Measurements from ENCODE around the gene ACO1.

ACO1 gene

GRCh38 chr9:32419921-32420320 is 35.5 kb downstream of the ACO1 start:
- DNase-seq (ENCODE audit: low read depth in 2 of 2) = no peak

- no peak for DNase-seq (ENCODE audit: low read depth in 2 of 2)
Measured at GRCh38 chr9:32422237-32422806, 37.9 kb downstream of the ACO1 start.

DNA sequence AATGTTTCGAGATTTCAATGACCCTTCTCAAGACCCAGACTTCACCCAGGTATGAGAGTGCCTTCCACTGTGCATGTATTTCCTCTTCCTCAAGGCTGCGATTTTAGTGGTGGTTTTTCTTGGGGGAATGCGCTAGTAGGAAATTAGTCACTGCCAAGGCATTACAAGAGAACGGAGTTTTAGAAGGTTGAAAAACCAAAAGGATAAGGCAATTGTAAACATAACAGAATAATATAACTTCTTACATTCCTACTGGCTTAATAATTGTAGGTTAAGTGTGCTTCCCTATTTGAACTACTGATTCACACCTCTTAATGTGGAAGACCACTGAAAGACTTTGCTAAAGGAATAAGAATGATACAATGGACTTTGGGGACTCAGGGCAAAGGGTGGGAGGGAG is 38.9 kb downstream of the ACO1 start:
- DNase-seq (ENCODE audit: low read depth in 2 of 2) = no peak

GRCh38 chr9:32424616-32425015 is 40.2 kb downstream of the ACO1 start:
- no peak for DNase-seq (ENCODE audit: low read depth in 2 of 2)

DNA sequence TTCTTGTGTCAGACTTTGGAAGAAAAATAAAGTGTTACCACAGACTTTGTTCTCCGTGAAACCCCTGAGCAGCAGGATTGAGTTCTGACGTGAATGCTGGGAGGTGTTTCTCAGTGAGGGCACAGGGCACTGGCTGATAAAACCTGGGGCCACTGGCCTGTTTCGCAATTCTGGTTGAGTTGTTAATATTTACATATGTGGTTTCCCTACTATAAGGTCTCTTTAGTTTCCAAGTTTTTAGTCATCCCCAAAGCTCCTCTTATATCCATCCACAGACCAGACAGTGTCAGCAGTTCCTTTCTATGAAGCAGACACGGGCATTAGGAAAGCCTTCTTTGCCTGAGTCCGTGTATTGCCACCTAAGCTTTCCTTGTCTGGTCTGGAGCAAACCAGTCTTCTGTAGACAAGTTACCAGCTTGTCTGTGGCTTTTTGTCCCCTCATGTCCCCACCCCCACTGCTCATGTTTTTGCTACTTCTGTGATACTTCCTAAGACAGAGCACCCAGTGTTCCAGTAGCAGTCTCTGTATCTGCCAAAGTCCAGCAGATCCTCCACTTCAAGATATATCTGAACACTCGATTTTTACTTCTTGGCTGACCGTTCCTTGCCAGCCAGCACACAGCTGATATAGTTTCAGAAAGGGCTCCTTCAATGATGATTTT is 42.0 kb downstream of the ACO1 start:
- DNase-seq (ENCODE audit: low read depth in 2 of 2) = no peak

GRCh38 chr9:32427111-32427873 is 42.8 kb downstream of the ACO1 start:
- DNase-seq (ENCODE audit: low read depth in 2 of 2) = no peak

DNA sequence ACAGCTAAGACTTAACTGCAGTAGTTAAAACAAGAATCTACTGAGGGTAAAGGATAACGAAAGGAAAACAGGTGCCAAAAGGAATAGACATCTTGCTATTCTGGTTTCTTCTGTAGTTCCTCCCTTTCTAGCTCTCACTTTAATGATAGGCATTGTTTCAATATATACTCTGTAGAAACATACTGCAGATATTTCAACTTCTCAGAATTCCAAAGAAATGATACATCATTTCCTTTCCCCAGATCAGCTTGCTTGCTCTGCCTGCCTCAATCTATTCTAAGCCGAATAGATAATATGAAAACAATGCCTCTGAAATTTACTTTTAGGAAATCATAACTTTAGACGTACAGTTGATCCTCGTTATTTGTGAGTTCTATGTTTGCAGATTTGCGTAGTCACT is 46.3 kb downstream of the ACO1 start:
- no peak for DNase-seq (ENCODE audit: low read depth in 2 of 2)

GRCh38 chr9:32431196-32431595 is 46.8 kb downstream of the ACO1 start:
- no peak for DNase-seq (ENCODE audit: low read depth in 2 of 2)

GRCh38 chr9:32431940-32432555 is 47.6 kb downstream of the ACO1 start:
- DNase-seq (ENCODE audit: low read depth in 2 of 2) = peak in 1 of 2 donors; percentile 6

GRCh38 chr9:32434892-32435291 is 50.4 kb downstream of the ACO1 start:
- no peak for DNase-seq (ENCODE audit: low read depth in 2 of 2)

DNA sequence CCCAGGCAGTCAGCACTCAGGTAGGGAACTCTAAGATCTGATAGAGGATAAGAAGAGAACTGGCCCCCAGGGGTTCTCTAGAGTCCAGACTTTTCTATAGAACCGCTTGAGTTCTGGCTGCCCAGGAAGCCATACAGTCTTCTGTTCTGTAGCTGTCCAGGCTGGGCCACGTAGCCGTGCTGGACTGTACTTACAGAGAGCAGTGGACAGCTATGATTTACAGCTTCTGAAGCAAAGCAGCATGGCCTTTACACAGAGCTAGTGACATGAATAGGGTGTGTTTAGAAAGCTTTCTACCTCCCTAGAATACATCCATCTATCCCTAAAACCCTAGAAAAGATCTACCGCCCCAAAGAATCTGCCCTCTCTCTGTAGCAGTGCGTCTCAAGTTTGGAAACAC is 57.2 kb downstream of the ACO1 start:
- DNase-seq (ENCODE audit: low read depth in 2 of 2) = no peak

DNA sequence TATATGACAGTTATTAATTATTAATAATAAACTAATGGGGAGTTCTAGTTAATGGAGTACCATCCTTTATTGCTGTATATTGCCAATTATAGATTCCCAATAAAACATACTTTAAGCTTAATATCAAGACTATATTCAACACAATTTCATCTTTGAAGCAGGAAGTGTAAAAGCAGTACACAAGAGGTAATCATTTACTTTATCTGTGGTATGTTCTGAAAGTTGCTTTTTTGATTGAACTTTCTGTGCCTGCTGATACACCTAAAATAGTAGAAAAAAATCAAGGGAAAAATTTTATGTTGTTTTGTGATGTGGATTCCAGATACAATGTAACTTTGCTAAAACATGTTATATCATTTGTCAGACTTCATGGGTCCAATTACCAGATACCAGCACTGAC is 58.0 kb downstream of the ACO1 start:
- DNase-seq (ENCODE audit: low read depth in 2 of 2) = no peak

DNA sequence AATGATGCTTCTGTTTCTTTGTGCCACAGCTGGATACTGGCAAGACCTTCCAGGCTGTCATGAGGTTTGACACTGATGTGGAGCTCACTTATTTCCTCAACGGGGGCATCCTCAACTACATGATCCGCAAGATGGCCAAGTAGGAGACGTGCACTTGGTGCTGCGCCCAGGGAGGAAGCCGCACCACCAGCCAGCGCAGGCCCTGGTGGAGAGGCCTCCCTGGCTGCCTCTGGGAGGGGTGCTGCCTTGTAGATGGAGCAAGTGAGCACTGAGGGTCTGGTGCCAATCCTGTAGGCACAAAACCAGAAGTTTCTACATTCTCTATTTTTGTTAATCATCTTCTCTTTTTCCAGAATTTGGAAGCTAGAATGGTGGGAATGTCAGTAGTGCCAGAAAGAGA is 65.5 kb downstream of the ACO1 start:
- DNase-seq (ENCODE audit: low read depth in 2 of 2) = no peak

DNA sequence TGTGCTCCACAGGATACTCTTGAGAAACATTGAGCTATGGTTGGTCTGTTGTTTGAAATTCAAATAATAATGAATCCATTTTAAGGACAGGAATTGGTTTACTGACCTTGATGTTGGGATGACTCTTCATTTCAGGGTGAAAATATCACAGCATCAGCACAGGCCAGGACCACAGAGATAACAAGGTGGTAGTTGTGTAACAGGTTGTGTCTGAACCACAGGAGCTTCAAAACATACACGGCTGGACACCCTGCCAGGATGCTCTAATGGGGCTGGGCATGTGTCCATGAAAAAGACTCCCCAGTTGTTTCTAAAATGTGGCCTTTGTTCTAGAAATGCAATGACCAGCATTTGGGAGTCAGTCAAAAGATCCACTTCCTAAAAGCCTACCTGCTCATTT is 69.8 kb downstream of the ACO1 start:
- no peak for DNase-seq (ENCODE audit: low read depth in 2 of 2)

DNA sequence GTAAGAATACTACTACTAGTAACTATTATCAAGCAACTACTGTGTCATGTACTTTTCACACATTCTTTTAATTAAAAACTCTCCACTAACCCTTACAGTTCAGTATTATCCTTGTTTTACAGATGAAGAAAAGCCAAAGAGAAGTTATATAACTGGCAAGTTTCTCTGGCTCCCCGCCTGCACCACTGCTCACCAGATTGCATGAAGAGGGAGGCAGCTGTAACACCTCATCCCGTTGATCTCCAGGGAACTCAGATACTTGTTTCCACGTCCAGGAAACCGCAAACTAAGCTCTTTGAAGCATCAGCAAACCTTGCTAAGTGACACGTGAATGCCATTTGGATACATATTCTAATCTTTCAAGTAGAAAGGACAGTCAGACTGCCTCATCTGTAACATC is 71.3 kb downstream of the ACO1 start:
- no peak for DNase-seq (ENCODE audit: low read depth in 2 of 2)

DNA sequence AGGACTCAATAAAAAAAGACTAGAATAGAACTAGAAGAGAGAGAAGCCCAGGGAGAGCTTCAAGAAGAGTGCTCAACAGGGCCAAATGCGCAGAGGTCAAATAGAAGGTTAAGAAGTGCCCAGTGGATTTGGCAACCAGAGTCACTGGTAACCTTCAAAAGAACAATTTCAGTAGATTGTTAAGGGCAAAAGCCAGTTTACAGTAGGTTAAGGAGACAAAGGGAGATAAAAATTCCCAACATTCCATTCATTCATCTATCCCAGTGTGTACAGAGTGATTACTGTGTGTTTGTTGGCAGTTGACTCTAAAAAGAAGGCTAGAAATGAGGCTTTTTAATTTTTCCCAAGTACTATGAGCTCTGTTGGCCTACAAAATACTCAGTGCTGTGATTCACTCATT is 72.1 kb downstream of the ACO1 start:
- no peak for DNase-seq (ENCODE audit: low read depth in 2 of 2)

- DNase-seq (ENCODE audit: low read depth in 2 of 2) = no peak
Measured at GRCh38 chr9:32463500-32464293, 79.3 kb downstream of the ACO1 start.

DNA sequence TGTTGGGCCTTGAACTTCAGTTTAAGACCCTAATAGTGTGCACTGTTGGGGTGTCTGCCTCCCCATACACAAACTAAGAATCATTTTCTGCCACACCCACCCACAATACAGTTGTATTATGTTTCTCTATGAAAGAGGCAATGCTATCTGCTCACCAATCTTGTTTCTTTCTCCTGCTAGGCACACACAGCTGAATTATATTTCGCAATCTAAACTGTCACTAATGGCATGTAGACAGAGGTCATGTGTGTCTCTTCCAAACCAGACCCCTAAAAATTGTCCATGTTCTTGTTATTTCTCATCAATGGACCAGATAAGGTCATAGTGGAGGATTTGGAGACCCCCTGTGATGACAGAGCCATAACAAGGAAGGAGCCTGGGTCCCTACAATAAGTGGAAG is 84.3 kb downstream of the ACO1 start:
- DNase-seq (ENCODE audit: low read depth in 2 of 2) = no peak

GRCh38 chr9:32472344-32472743 is 87.9 kb downstream of the ACO1 start:
- DNase-seq (ENCODE audit: low read depth in 2 of 2) = no peak

GRCh38 chr9:32483343-32483742 is 98.9 kb downstream of the ACO1 start:
- no peak for DNase-seq (ENCODE audit: low read depth in 2 of 2)

DNA sequence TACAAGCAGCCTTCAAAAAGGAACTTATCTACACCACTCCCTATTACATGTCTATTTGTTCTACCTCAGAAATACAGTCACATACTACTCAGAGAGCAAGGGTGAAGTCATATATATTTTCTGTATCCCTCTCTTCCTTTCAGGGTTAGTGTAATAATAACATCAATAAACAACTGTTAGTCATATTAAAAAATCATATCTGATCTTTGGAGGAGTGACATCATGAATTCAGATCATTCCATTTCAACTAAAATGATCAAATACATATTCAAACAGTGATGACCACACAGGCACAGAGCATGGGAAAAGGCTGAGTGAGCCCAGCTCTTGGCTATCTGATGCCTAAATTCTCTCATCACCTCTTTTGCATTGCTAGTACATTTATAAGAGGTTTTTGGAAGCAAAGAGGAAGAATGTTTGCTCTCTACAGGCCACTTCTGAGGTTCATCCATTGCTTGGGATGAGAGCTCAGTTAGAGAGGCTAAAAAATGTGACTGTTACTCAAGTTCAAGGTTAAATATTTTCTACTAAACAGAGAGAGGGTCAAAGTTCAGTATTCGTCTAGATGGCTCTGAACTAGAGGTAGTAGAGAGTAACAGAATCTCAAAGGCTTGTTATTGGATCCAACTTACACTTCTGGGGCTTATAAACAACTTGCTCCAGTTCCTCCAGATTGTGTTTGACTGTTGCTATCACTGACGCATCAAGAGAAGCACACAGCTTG is 102.6 kb downstream of the ACO1 start:
- no peak for DNase-seq (ENCODE audit: low read depth in 2 of 2)
